Germinal center (tissue), 1 donor: ENCODE data around the gene MTG2.

ENCODE experiments used
- DNase-seq: peaks from one replicate; pipeline ENCODE4 v3.0.0; 2012; ENCODE audit warnings: mixed read lengths, low spot score

Gene MTG2

DNA sequence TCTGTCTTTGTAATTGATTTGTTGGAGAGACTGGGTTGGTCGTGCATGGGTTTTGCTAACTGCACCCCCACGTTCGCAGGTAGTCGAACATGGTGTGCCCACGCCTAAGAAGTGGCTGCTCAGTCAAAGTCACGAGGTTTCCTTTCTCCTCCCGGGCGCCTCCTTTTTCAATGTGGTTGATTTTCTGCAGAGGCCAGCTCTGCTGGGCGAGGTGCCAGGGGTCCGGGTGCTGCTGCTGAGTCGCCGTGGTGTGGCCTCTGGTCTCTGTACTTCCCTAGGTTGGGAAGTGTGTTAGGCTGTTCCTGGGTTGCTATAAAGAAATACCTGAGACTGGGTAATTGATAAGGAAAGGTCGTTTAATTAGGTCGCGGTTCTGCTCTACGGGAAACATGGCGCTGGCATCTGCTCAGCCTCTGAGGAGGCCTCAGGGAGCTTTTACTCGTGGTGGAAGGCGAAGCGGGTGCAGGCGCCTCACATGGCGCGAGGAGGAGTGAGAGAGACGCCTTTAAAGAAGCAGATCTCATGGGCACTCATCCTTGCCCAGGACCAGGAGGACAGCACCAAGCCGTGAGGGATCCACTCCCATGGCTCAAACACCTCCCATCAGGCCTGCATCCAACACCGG, 69.6 kb downstream of the MTG2 start:
- DNase-seq, result no peak
